NT2/D1 (cell line): ENCODE data around the gene NRXN3.

Source experiments
- SUZ12 ChIP-seq: IDR thresholded peaks from 2 replicates; pipeline ENCODE4 v1.6.1; 2011; ENCODE audit not compliant: insufficient read length, insufficient read depth; ENCODE audit errors: extremely low read depth
- YY1 ChIP-seq: IDR thresholded peaks from 2 replicates; pipeline ENCODE4 v1.6.1; 2011; ENCODE audit not compliant: insufficient read length, insufficient read depth
- ZNF274 ChIP-seq: IDR thresholded peaks from 2 replicates; pipeline ENCODE4 v1.6.1; 2011; ENCODE audit warnings: mild to moderate bottlenecking, low read depth, low read length

- TF ChIP-seq ZNF274, result no peak
- TF ChIP-seq YY1, result no peak
- TF ChIP-seq SUZ12, result no peak
Observed at GRCh38 chr14:79742142-79742541, 1572.0 kb downstream of the NRXN3 start.
